Stimulated activated CD8-positive, alpha-beta memory T cell treated with anti-CD3 and anti-CD28 coated beads, Interleukin-12 subunit alpha, Interleukin-12 subunit beta, amount 100 ng/mL, for 1 hour (primary cell): ENCODE results near the gene SF3B6.
"Not testable (repeated sequence)": the region's sequence is repeated elsewhere in the genome, so short reads cannot be mapped to it uniquely, and the experiment has no call there.

Experiments
- DNase-seq: peaks from one replicate; pipeline ENCODE4 v3.0.0-alpha.2; 2020; ENCODE audit warnings: low read depth

SF3B6 gene

DNA sequence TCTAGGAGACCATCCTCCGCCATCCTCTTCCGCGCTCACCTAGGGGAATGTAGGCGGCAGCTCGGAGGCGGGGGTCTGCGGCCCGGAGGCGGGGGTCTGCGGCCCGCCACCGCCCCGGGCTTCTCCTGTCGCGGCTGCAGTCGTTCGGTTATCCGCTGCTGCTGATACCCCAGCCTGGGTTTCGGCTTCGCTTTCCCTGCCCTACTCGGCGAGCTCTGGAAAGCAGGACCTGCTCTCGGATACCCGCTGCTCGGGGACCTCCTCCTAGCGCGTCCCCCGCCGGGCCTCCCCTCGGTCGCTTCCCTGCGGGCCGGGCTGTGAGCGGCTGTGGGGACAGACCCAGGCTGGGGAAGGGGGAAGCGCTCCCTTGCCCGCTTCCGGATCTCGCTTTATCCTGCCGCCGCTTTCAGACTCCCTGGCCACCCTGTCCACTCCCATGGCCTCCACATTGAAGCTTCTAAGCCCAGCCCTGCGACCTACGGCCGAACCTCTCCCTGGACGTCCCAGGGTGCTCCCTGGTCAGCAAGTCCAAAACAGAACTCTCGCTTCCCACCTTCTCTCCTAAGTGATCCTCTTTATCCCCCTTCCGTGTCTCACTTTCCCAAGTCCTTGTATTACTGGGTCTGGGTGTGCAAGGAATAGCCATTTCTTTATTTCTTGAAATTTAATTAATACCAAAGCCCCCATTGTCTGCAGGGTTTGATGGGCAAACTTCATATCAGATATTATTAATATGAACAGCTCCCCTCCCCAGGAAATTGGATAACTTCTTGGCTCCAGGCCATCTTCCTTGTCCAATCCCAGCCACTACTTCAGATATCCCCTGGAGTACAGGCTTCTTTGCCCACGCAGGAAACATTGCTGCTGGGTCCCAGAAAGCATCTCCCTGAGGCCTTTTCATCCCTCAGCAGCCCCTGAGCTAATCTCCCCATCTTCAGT lies 25.8 kb downstream of the SF3B6 start:
- no peak for DNase-seq

GRCh38 chr2:24049485-24050021 lies 26.6 kb downstream of the SF3B6 start, which contains the start of gene FKBP1B:
FKBP1B (plus strand) TSS chr2:24049741; CDS start chr2:24049850, 109 bp downstream.
- DNase-seq: peak; percentile 30

DNA sequence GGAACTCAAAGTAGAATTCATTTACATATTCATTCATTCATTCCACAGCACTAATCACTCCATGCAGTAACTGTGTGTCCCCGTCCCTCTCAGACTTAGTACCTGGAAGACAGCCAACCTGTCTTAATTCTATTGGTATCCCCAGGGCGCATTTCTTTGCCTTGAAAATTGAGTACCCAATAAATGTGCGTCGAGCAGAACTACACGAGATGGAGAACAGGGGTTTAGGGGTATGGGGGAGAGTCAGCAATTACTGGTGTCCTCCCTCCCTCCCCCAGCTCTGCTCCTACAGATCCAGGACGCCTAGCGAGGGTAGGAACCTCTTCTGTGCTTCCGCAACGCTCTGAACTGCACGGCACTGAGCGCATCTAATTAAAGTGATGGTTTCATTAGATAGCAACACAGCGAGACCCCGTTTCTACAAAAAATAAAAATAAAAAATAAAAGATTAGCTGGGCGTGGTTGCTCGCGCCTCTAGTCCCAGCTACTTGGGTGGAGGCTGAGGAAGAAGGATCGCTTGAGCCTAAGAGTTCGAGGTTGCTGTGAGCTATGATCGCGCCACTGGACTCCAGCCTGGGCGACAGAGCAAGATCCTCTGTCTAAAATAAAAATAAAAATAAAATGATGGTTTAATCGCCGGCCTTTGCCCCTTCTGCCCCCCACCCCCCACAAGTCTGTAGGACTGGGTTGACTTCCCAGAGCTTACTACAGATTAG lies 27.2 kb downstream of the SF3B6 start:
- no peak for DNase-seq

DNA sequence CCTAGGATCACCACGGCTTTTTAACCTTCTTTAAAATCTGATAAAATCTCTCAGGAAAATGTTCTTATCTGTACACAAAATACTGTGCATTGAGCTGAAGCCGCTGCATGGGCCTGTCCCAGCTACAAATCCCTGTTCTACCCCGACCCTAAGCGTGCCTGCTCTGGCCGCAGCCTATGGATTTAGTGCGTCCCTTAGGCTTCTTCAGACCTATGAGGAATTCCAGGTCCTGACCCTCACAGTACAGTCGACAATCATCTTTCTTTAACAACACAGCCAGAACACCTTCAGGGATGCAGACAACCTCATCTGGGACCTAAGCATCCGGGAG lies 28.5 kb downstream of the SF3B6 start:
- DNase-seq: no peak

DNA sequence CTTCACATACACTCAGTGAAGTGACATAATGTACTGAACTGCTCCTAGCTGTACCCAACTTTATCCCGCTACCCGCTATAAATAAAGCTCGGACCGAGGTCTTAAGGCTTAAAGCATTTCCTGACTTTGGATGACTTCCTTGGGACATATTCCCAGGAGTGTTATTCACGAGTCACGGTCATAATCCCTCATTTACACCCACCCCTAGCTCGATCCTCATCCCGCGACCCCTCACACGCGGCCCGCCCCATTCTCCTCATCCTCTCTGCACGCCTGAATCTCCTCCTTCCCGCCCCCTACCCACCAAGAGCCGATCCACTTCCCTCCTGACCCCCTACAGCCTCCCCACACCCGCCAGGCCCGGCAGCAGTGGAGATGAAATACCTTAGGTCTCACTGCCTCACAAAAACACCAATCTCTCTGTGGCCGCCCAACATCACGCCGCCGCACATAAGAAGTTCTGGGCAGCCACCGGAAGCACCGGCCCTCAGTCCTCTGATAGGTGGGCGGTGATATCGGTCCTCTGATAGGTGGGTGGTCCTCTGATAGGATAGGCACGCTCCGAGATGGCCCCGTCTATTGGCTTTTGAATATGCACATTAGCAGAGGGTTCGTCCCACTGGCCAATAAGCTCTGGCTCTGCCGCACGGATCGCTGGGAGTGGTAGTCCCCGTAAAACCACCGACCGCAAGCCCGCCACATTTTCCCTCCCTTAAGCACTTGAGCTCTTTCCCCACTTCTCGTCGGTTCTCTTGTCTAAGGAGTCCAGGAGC lies 29.0 kb downstream of the SF3B6 start, which contains the start of gene WDCP:
WDCP (minus strand) TSS at position 462 of the 773 bp plus-strand sequence. CDS start 7,897 bp downstream, outside the sequence.
- DNase-seq: peak; percentile 91

DNA sequence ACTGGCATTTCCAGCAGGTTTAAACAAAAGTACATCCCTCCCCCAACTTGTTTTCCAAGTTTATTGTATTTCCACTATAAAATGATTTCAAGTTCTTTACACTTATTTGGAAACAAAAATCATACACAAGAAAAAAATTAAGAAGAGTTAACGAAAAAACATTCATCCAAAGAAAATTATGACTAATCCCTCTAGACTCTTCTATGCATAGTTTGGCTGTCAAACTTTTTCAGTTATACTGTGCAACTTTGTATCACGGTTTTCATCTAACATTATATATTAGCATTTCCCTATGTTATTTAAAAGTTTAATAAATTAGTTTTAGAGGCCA lies 29.6 kb downstream of the SF3B6 start:
- no peak for DNase-seq

GRCh38 chr2:24045511-24046508 lies 30.3 kb downstream of the SF3B6 start:
- no peak for DNase-seq

GRCh38 chr2:24043133-24043532 lies 33.0 kb downstream of the SF3B6 start:
- DNase-seq: not testable (repeated sequence)

DNA sequence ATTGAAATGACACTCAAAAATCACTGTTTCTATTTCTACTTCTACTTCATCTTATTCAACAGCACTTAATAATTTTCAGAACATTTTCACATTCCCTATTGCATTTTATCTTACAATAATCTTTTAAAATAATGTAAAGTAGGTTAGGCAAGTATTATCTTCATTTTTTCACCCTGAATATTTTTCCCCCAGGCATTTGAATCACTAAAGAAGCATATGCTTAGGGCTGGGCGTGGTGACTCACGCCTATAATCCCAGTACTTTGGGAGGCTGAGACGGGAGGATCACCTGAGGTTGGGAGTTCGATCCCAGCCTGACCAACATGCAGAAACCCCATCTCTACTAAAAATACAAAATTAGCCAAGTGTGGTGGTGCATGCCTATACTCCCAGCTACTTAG lies 35.6 kb downstream of the SF3B6 start:
- no peak for DNase-seq

- DNase-seq: no peak
These were observed 37.2 kb downstream of the SF3B6 start for GRCh38 chr2:24038786-24039499.

DNA sequence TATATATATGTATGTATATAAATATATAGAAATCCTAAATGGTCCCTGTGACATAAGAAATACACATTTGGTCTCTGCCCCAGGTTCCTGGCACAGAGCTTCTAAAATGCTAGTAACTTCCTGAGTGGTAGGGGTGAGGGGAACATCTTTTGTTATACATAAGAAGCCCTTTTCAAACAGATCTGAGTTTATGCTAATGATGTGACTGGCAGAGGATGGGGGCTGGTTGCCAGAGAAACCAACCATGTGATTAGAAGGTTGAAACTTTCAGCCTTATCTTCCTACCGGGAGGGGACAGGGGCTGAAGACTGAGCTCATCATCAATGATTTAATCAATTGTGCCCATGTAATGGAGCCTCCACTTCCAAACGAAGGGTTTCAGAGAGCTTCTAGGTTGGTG lies 49.9 kb downstream of the SF3B6 start:
- DNase-seq: no peak

DNA sequence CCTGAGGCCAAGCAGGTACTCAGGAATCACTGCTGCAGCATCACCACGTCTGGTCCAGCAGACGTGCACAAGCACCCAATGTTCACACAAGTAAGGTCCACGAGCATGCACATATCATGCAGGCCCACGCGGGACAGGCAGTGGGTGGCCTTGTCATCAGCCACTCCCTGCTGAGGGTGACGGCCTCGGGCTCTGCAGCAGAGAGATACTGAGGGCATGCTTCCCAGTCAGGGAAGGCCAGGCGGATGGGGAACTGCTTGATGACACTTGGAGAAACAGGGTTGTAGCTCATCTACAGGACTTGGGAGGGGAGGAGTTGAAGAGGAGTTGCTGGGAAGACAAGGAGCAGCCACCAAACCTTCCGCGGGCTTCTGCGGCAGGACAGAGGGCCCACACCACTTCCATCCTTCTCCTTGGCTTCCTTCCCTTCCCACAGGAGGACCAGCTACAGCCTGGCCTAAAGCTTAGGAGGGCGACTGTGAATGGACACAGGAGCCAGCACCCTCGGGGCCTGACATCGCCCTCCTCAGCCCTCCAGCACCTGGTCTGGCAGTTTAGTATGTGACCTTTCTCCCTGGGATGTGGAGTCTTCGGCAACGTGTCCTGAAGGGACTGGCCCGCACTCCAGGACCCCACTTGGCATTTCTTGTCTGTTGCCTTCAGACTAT lies 51.0 kb downstream of the SF3B6 start:
- no peak for DNase-seq

DNA sequence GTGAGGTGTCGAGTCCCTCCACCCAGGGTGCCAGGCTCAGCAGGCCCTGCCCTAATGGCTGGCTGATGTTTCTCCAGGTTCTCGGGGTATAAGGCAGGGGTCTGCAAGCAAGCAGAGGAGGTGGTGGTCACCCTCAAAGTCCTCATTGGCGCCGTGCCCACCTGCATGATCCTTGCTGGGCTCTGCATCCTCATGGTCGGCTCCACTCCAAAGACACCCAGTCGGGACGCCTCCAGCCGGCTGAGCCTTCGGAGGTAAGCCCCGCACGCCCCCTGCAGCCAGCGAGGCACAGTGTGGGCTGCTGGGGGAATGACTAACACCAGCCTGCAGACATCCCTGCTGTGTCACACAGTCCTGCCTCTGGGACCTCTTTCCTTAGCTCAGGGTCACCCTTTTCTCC lies 52.1 kb downstream of the SF3B6 start:
- DNase-seq: no peak

DNA sequence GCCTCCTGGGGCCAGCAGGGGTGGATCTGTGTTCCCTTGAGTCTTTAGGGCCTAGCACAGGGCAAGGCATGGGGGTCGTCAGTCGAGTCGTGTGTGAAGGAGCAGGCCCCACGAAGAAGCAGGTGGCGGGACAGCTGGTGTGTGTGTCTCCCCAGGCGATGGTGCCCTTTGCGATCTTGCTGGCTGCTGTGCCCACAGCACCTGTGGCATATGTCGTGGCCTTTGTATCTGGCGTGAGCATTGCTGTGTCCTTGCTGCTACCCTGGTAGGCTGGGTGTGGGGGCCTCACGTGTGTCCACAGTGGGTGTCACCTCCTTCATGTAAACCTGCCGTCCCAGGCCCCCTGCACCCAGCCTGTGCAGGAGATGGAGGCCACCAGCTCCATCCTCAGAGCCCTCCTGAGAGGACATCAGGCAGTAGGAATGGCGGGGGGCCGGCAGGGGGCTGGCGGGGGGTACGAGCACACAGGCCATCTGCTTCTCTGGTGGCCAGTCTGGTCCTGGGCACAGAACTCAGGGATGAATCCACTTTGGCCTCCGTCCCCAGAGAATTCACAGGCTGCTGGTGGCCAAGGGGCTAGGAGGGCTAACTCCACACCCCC lies 53.1 kb downstream of the SF3B6 start:
- DNase-seq: no peak

DNA sequence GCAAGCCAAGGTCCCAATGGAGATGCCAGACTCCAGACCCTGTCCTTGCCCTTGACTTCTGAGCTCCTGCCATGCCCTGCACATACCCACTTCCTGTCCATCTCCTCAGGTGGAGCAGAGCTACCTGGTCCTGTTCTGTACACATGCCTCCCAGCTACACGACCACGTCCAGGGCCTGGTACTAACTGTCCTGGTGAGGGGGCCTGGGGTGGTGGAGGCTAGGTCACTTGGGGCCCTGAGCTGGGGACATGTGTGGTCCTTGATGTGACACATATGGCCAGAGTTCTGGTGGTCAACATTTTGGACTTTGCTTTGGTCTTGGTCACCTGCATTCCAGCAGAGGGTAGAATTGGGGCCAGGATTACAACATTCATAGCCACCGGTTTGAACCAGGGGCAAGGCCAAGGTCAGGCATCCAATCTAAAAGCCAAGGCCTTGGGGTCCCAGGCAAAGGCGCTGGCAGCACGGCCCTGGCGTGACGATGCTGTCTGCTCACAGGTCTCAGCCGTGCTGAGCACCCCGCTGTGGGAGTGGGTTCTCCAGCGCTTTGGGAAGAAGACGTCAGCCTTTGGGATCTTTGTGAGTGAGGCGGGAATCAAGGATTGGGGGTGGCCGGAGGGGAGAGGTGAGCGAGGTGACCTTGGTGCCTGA lies 53.7 kb downstream of the SF3B6 start:
- no peak for DNase-seq

DNA sequence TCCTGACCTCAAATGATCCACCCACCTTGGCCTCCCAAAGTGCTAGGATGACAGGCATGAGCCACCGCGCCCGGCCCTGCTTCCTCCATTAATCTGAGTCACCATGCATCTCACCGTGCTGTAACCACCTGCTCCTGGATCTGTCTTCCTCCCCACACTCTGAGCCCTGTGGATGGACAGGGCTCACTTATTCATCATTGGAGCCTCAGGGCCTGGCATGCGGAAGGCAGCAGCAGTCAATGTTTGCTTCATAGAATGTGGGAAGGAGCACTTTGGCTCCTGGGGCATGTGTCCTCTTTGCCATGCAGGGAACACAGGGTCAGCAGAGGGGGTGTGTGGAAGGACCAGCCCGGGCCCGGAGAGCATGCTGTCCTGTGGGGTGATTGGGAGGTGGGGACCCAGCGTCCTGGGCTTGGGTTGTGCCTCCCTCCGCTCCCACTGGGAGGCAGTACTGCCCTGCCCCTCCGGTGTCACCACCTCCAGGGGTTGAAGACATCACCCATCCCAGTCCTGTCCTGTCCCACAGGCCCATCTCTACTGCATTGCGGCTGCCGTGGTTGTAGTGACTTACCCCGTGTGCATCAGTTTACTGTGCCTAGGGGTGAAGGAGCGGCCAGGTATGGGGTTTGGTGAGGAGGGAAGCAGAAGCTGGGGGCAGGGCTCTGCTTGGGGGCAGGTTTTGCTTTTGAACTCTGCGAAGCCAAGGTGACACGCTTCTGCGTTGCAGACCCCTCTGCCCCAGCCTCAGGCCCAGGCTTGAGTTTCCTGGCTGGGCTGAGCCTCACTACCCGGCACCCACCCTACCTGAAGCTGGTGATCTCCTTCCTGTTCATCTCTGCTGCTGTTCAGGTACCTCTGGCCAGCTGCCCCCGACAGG lies 54.8 kb downstream of the SF3B6 start:
- no peak for DNase-seq

GRCh38 chr2:24020244-24020643 lies 55.9 kb downstream of the SF3B6 start:
- DNase-seq: no peak

- DNase-seq: no peak
These were observed 56.4 kb downstream of the SF3B6 start for GRCh38 chr2:24019729-24020128.
